NCI-H774 (cell line): Measurements from ENCODE around the gene ZMYM2.

ENCODE experiments used
- DNase-seq: peaks from one replicate; lab custom pipeline; 2025; lab: John Stamatoyannopoulos, UW

ZMYM2 gene

GRCh38 chr13:20136781-20137703 is 178.5 kb downstream of the ZMYM2 start:
- DNase-seq: peak; percentile 28

- DNase-seq: no peak
Observed at GRCh38 chr13:20137875-20138274, 179.3 kb downstream of the ZMYM2 start.

- no peak for DNase-seq
Observed at GRCh38 chr13:20140487-20140886, 182.0 kb downstream of the ZMYM2 start.
